Neuronal stem cell (in vitro differentiated cells): ENCODE data around the gene RMI2.

Experiments
- DNase-seq: peaks from one replicate; pipeline ENCODE4 v3.0.0-alpha.2; 2013; ENCODE audit warnings: low spot score
- H2AFZ ChIP-seq: one replicate; pipeline ENCODE4 v1.6.1; 2013; ENCODE audit warnings: mild to moderate bottlenecking, low read length, inconsistent platforms
- H2AK5ac ChIP-seq: 2 replicates; pipeline ENCODE4 v1.6.1; 2013; ENCODE audit warnings: low read depth, mild to moderate bottlenecking, inconsistent platforms, low read length, moderate library complexity, mixed read lengths
- H2BK120ac ChIP-seq: 2 replicates; pipeline ENCODE4 v1.6.1; 2013; ENCODE audit warnings: low read depth, mild to moderate bottlenecking, inconsistent platforms, low read length, moderate library complexity, mixed read lengths
- H2BK12ac ChIP-seq: one replicate; pipeline ENCODE4 v1.6.1; 2013; ENCODE audit warnings: low read length, inconsistent platforms
- H2BK15ac ChIP-seq: 2 replicates; pipeline ENCODE4 v1.6.1; 2013; ENCODE audit warnings: mild to moderate bottlenecking, low read length, inconsistent platforms, mixed read lengths
- H2BK5ac ChIP-seq: one replicate; pipeline ENCODE4 v1.6.1; 2013; ENCODE audit warnings: inconsistent platforms, mild to moderate bottlenecking, low read length, moderate library complexity
- H3K14ac ChIP-seq: one replicate; pipeline ENCODE4 v1.6.1; 2013; ENCODE audit warnings: low read length, inconsistent platforms
- H3K18ac ChIP-seq: 2 replicates; pipeline ENCODE4 v1.6.1; 2013; ENCODE audit warnings: low read length, inconsistent platforms
- H3K23ac ChIP-seq: 2 replicates; pipeline ENCODE4 v1.6.1; 2013; ENCODE audit warnings: low read depth, mild to moderate bottlenecking, mixed read lengths, low read length, inconsistent platforms; ENCODE audit not compliant: poor library complexity
- H3K27ac ChIP-seq: replicated peaks from 3 replicates; pipeline ENCODE4 v1.5.1; 2013; ENCODE audit warnings: low read length, inconsistent platforms
- H3K27me3 ChIP-seq, 3 experiments: 2 replicates each; pipeline ENCODE4 v1.6.1; 2013; ENCODE audit warnings: low read length in 3 of 3, mild to moderate bottlenecking in 2 of 3, inconsistent platforms in 1 of 3, low read depth in 1 of 3, mixed read lengths in 1 of 3, moderate library complexity in 1 of 3; ENCODE audit not compliant: control insufficient read depth in 3 of 3, insufficient read depth in 3 of 3
- H3K36me3 ChIP-seq, 2 donors: replicated peaks in 1 of 2; 2 replicates each; pipeline ENCODE4 v1.6.1; 2013; ENCODE audit warnings: low read length in 2 of 2; ENCODE audit not compliant: control insufficient read depth in 2 of 2, insufficient read depth in 2 of 2
- H3K4ac ChIP-seq: 2 replicates; pipeline ENCODE4 v1.6.1; 2013; ENCODE audit warnings: inconsistent platforms, mild to moderate bottlenecking, low read length, moderate library complexity
- H3K4me1 ChIP-seq, 2 donors: 1 replicate in 1 of 2; 2 replicates in 1 of 2; pipeline ENCODE4 v1.6.1; 2013; ENCODE audit warnings: low read length in 2 of 2, low read depth in 1 of 2; ENCODE audit not compliant: control insufficient read depth in 2 of 2, insufficient read depth in 1 of 2
- H3K4me2 ChIP-seq: one replicate; pipeline ENCODE4 v1.6.1; 2013; ENCODE audit warnings: mild to moderate bottlenecking, low read length, inconsistent platforms; ENCODE audit not compliant: insufficient read depth, poor library complexity, severe bottlenecking
- H3K4me3 ChIP-seq, 2 donors: 2 replicates each; pipeline ENCODE4 v1.5.1; 2013; ENCODE audit warnings: low read length in 2 of 2, mild to moderate bottlenecking in 2 of 2, inconsistent platforms in 1 of 2, moderate library complexity in 1 of 2
- H3K79me1 ChIP-seq: one replicate; pipeline ENCODE4 v1.6.1; 2013; ENCODE audit warnings: low read depth, mild to moderate bottlenecking, inconsistent platforms, low read length, moderate library complexity
- H3K9ac ChIP-seq: one replicate; pipeline ENCODE4 v1.6.1; 2013; ENCODE audit warnings: mild to moderate bottlenecking, low read depth, low read length, inconsistent platforms; ENCODE audit not compliant: poor library complexity
- H3K9me3 ChIP-seq, 2 donors: replicated peaks in 1 of 2; 2 replicates each; pipeline versions ENCODE3 to v1.6.1; 2013; ENCODE audit warnings: low read length in 2 of 2, mild to moderate bottlenecking in 2 of 2, inconsistent platforms in 1 of 2, low read depth in 1 of 2, mixed read lengths in 1 of 2, moderate library complexity in 1 of 2; ENCODE audit not compliant: control insufficient read depth in 2 of 2, insufficient read depth in 1 of 2
- H4K8ac ChIP-seq: one replicate; pipeline ENCODE4 v1.6.1; 2013; ENCODE audit warnings: low read depth, mild to moderate bottlenecking, inconsistent platforms, low read length, moderate library complexity
- H4K91ac ChIP-seq: one replicate; pipeline ENCODE4 v1.6.1; 2013; ENCODE audit warnings: low read length, low read depth, mild to moderate bottlenecking, inconsistent platforms; ENCODE audit not compliant: poor library complexity
- WGBS, 2 donors: extraction: QIAGEN DNeasy Blood & Tissue Kit; methylation state at CpG; one replicate each; pipeline ENCODE4 v1.1.7; 2013; ENCODE audit warnings: missing lambda C conversion rate in 2 of 2, mixed read lengths in 1 of 2; ENCODE audit not compliant: insufficient read length in 2 of 2, insufficient replicate concordance in 1 of 2; ENCODE audit errors: extremely low coverage in 2 of 2; 5-methylcytosine and 5-hydroxymethylcytosine counted together

Gene RMI2

GRCh38 chr16:11339075-11339474 lies 6.2 kb upstream of the RMI2 start:
- Histone ChIP-seq H3K79me1 (no peaks in the 10 kb centered on the region), H3K27me3 (no peaks in the 10 kb centered on the region), H2BK15ac (peak overlapping the region; percentile 71), H4K91ac (no peak overlapping the region), H3K9ac (peak overlapping the region; percentile 24), H3K36me3 (peaks cover 0 to 2% of the 10 kb centered on the region in 2 donors), H2BK5ac (no peak overlapping the region), H3K4me3 (no peak overlapping the region), H4K8ac (no peak overlapping the region), H2AFZ (no peak overlapping the region), H2BK120ac (no peak overlapping the region), H3K4me2 (no peak overlapping the region), H3K4me1 (no peaks in the 10 kb centered on the region), H3K4ac (no peak overlapping the region), H2BK12ac (no peak overlapping the region), H3K14ac (no peak overlapping the region), H2AK5ac (no peak overlapping the region), H3K23ac (no peak overlapping the region), H3K27ac (no peak overlapping the region), H3K9me3 (peaks cover 2 to 8% of the 10 kb centered on the region in 2 donors), H3K18ac (no peak overlapping the region)
- WGBS, 2 donors: no CpG with 5 or more reads among the region's 3 CpGs
- DNase-seq: no peak

GRCh38 chr16:11340710-11341109 lies 4.5 kb upstream of the RMI2 start:
- H3K9me3 ChIP-seq: no peaks in the 10 kb centered on the region
- H2BK120ac ChIP-seq: no peak overlapping the region
- H3K23ac ChIP-seq: no peak overlapping the region
- H2BK12ac ChIP-seq: no peak overlapping the region
- H3K4me3 ChIP-seq: no peak overlapping the region
- H3K18ac ChIP-seq: no peak overlapping the region
- peaks cover 0 to 2% of the 10 kb centered on the region in 2 donors for H3K36me3 ChIP-seq
- peaks cover 0 to 2% of the 10 kb centered on the region in 2 donors for H3K4me1 ChIP-seq
- H3K4me2 ChIP-seq: no peak overlapping the region
- no peak overlapping the region for H3K9ac ChIP-seq
- H2BK5ac ChIP-seq: no peak overlapping the region
- DNase-seq: no peak
- H4K8ac ChIP-seq: no peak overlapping the region
- H3K79me1 ChIP-seq: no peaks in the 10 kb centered on the region
- no peak overlapping the region for H4K91ac ChIP-seq
- no peaks in the 10 kb centered on the region for H3K27me3 ChIP-seq
- H2BK15ac ChIP-seq: no peak overlapping the region
- H3K14ac ChIP-seq: no peak overlapping the region
- no peak overlapping the region for H3K27ac ChIP-seq
- no CpG with 5 or more reads among the region's 4 CpGs for WGBS, 2 donors
- no peak overlapping the region for H2AFZ ChIP-seq
- no peak overlapping the region for H2AK5ac ChIP-seq
- H3K4ac ChIP-seq: no peak overlapping the region

GRCh38 chr16:11341371-11341770 lies 3.9 kb upstream of the RMI2 start:
- peaks cover under 1 to 2% of the 10 kb centered on the region in 2 donors for H3K36me3 ChIP-seq
- no peak for DNase-seq
- no peak overlapping the region for H3K14ac ChIP-seq

GRCh38 chr16:11342021-11342855 lies 3.0 kb upstream of the RMI2 start:
- Histone ChIP-seq H4K91ac (no peak overlapping the region), H3K9ac (no peak overlapping the region), H2BK12ac (no peak overlapping the region), H3K4me3 (no peak overlapping the region), H3K79me1 (no peaks in the 10 kb centered on the region), H3K23ac (no peak overlapping the region), H3K9me3 (no peaks in the 10 kb centered on the region), H3K14ac (no peak overlapping the region), H2AK5ac (no peak overlapping the region), H3K4me2 (no peak overlapping the region), H2BK5ac (no peak overlapping the region), H2AFZ (no peak overlapping the region), H3K4ac (no peak overlapping the region), H3K18ac (no peak overlapping the region), H2BK15ac (no peak overlapping the region), H3K4me1 (peaks cover 6 to 12% of the 10 kb centered on the region in 2 donors), H3K27ac (no peak overlapping the region), H3K36me3 (peaks cover 2 to 9% of the 10 kb centered on the region in 2 donors), H3K27me3 (no peaks in the 10 kb centered on the region), H2BK120ac (no peak overlapping the region), H4K8ac (no peak overlapping the region)
- DNase-seq: no peak
- WGBS, 2 donors: no CpG with 5 or more reads among the region's 5 CpGs

More at GRCh38 chr16:11341371-11341770, 3.9 kb upstream of the RMI2 start:
- Histone ChIP-seq H2AK5ac (no peak overlapping the region), H4K8ac (no peak overlapping the region), H2BK5ac (no peak overlapping the region), H2BK120ac (no peak overlapping the region), H3K79me1 (no peaks in the 10 kb centered on the region), H3K27ac (no peak overlapping the region), H3K4me3 (no peak overlapping the region), H3K4ac (no peak overlapping the region), H3K4me2 (no peak overlapping the region), H3K9me3 (no peaks in the 10 kb centered on the region), H3K23ac (no peak overlapping the region), H3K18ac (no peak overlapping the region), H2BK15ac (no peak overlapping the region), H2BK12ac (no peak overlapping the region), H3K27me3 (no peaks in the 10 kb centered on the region), H3K4me1 (peaks cover 2 to 4% of the 10 kb centered on the region in 2 donors), H3K9ac (no peak overlapping the region), H4K91ac (no peak overlapping the region), H2AFZ (no peak overlapping the region)
- no CpG with 5 or more reads among the region's 9 CpGs for WGBS, 2 donors
